GM18907 (cell line): ENCODE measurements around the gene PPM1E.
"Not testable (repeated sequence)": the region's sequence is repeated elsewhere in the genome, so short reads cannot be mapped to it uniquely, and the experiment has no call there.

ENCODE experiments used
- ATAC-seq: cut with Tn5 transposase; IDR thresholded peaks from one replicate; pipeline ENCODE4 v1.9.1; 2021; ENCODE audit warnings: mild to moderate bottlenecking, moderate library complexity; ENCODE audit not compliant: unreplicated experiment

The PPM1E gene

GRCh38 chr17:58837699-58838098 is 82.0 kb downstream of the PPM1E start:
- no peak for ATAC-seq

DNA sequence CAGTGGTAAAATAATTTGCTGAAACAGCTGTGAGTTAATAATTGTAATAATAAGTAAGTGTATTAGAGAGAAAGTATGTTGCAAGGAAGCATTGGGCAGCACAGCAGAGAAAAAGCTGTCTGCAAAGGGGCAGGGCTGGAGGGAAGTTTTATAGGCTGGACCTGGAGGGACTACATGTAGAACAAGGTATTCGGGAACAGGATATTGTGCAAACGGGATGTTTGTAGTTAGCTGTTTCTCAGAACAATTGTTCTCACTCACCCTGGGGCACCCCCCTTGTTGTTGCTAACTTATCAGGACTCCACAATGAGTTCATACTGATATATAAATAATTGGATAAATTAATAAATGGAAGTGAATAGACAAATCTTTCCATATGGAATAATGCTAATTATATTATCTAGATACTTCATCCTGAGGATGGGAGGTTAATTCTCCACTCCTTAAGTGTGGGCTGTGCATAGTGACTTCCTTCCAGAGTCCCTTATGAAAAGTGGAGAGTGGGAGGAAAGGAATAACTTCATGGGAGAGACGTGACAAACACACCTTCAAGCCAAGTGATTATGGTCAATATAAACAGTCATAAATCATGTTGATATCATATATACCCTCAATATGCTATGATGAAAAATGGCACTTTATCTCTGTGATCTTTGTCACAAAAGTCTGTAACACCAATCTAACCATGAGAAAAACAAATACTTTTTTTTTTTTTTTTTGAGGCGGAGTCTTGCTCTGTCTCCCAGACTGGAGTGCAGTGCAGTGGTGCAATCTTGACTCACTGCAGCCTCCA is 85.4 kb downstream of the PPM1E start:
- ATAC-seq, result no peak

GRCh38 chr17:58846413-58846812 is 90.8 kb downstream of the PPM1E start:
- ATAC-seq, result not testable (repeated sequence)

GRCh38 chr17:58850106-58850505 is 94.5 kb downstream of the PPM1E start:
- ATAC-seq, result not testable (repeated sequence)

DNA sequence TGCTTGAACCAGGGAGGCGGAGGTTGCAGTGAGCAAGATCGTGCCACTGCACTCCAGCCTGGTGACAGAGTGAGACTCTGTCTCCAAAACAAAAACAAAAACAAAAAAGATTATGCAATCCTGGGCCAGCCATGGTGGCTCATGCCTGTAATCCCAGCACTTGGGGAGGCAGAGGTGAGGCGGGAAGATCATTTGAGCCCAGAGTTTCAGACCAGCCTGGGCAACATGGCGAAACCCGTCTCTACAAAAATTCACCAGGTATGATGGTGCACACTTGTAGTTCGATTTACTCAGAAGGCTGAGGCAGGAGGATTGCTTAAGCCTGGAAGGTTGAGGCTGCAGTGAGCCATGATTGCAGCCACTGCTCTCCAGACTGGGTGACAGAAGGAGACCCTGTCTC is 109.6 kb downstream of the PPM1E start:
- no peak for ATAC-seq

GRCh38 chr17:58870747-58871146 is 115.1 kb downstream of the PPM1E start:
- ATAC-seq, result no peak

DNA sequence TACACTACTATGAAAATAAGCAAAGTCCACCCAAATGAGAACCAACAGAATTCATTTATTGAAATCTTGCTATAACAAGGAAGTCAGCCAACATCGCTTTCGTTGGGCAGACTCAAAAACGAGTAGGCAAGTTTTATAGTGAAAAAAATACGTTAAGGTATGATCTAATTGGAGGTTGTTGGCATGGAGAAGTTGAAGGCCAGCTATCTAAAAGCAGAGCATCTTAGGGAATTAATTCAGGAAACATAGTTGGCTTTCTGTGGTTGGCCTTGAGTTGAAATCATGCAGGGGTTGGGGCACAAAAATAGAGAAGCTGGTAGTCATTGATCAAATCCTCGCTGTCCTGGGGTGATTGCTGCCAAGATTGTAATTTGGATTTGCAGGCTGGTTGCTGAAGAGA is 118.3 kb downstream of the PPM1E start:
- no peak for ATAC-seq

GRCh38 chr17:58875261-58875660 is 119.6 kb downstream of the PPM1E start:
- ATAC-seq, result no peak

- no peak for ATAC-seq
These were observed 128.5 kb downstream of the PPM1E start for GRCh38 chr17:58884161-58884560.

DNA sequence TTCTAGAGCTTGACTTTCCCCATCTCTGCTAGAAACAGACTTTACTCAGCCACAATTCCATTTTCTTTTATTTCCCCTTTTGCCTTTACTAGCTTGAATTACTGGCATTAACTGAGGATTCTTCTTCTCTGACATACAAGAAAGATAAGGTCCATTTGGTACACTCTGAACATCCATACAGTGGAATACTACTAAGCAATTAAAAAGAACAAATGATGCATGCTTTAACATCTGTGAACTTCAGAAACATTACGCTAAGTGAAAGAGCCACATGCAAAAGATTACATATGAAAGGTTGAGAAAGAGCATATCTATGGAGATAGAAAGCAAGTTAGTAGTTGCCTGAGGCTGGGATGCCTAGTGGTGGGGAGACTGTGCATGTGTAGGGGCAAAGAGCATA is 130.9 kb downstream of the PPM1E start:
- no peak for ATAC-seq

DNA sequence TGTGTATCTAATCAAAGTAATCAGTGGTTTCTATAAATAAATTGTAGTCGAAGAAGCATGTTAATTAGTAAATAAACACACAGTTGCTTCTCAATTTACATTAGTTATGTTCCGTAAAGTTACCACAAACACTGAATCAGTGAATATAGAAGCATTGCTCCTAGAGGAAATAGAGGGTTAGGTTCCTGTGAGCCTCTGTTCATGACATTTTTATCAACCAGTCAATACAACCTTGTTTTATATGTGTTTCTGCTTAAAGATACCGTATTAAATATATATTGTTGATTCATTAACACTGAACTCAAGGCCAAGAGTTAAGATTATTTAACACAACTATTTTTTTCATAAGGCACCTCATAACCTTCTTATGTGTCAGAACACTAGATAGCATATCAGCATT is 134.3 kb downstream of the PPM1E start:
- ATAC-seq, result no peak

GRCh38 chr17:58899191-58899590 is 143.5 kb downstream of the PPM1E start:
- ATAC-seq, result no peak

- ATAC-seq, result no peak
These were observed 146.7 kb downstream of the PPM1E start for GRCh38 chr17:58902322-58902721.

DNA sequence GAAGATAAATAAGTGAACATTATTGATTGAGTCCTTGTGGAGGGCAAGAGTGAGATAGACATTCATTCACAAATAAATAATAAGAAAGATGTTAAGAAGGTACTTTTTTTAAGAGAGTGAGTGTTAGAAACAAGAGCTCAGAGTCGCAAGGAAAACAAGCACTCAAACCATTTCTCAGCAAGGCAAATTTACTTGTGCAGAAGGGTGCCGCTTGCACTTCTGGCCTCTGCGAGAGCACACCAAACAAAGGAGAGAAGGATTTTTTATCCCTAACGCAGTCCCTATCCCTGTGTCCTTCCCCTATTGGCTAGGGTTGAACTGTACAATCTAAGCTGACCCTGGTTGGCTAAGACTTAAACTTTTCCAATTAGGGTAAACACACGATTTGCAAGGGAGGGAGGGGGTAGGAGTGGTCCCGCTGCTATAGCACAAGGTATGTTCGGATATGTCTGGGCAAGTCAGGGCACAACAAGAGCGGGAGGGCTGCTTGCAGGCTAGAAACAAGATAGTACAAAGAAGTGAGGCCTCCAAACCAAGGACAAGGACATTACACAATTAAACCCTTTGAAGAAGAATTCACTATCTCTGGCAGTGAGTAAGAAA is 156.2 kb downstream of the PPM1E start:
- ATAC-seq, result no peak

- no peak for ATAC-seq
These were observed 157.9 kb downstream of the PPM1E start for GRCh38 chr17:58913552-58913951.

- no peak for ATAC-seq
These were observed 158.5 kb downstream of the PPM1E start for GRCh38 chr17:58913971-58914769.

GRCh38 chr17:58917228-58917627 is 161.6 kb downstream of the PPM1E start:
- no peak for ATAC-seq

GRCh38 chr17:58918072-58918471 is 162.4 kb downstream of the PPM1E start:
- ATAC-seq, result no peak

GRCh38 chr17:58918884-58919283 is 163.2 kb downstream of the PPM1E start:
- ATAC-seq, result no peak

- no peak for ATAC-seq
These were observed 165.1 kb downstream of the PPM1E start for GRCh38 chr17:58920773-58921172.

GRCh38 chr17:58932956-58933355 is 177.3 kb downstream of the PPM1E start:
- no peak for ATAC-seq

GRCh38 chr17:58936295-58936694 is 180.6 kb downstream of the PPM1E start:
- no peak for ATAC-seq
